Esophagus squamous epithelium (tissue), 5 donors: ENCODE data around the gene LINGO4. TPM values are rescaled to one million over a fixed set of nuclear protein-coding genes. Genes with fewer than 3 reads are reported as not detected.
"Not testable (repeated sequence)": the region's sequence is repeated elsewhere in the genome, so short reads cannot be mapped to it uniquely, and the experiment has no call there.

Source experiments
- DNase-seq: peaks from one replicate; lab custom pipeline; 2025; lab: John Stamatoyannopoulos, UW
- H3K27ac ChIP-seq, 4 donors: fragments of 200-600 bp; sonication (generic); one replicate each; pipeline ENCODE4 v1.5.1; 2016 to 2019; ENCODE audit warnings: mild to moderate bottlenecking in 1 of 4
- H3K27me3 ChIP-seq, 4 donors: fragments of 200-600 bp; sonication (generic); 1 replicate in 3 of 4; 2 replicates in 1 of 4; pipeline versions ENCODE4 v1.5.1 to v1.6.0; 2017 to 2021; ENCODE audit warnings: antibody characterized with exemption in 1 of 4
- H3K36me3 ChIP-seq, 3 donors: fragments of 200-600 bp; sonication (generic); one replicate each; pipeline ENCODE4 v1.5.1; 2016 to 2019
- H3K4me1 ChIP-seq, 3 donors: fragments of 200-600 bp; sonication (generic); one replicate each; pipeline ENCODE4 v1.5.1; 2017 to 2019
- H3K4me3 ChIP-seq, 4 donors: fragments of 200-600 bp; sonication (generic); 1 replicate in 3 of 4; 2 replicates in 1 of 4; pipeline ENCODE4 v1.5.1; 2016 to 2019; ENCODE audit warnings: mild to moderate bottlenecking in 2 of 4, moderate library complexity in 1 of 4
- H3K9me3 ChIP-seq, 3 donors: fragments of 200-600 bp; sonication (generic); one replicate each; pipeline ENCODE4 v1.5.1; 2016 to 2019
- POLR2A ChIP-seq, 4 donors: fragments of 450-650 bp; IDR thresholded peaks; one replicate each; pipeline ENCODE4 v1.6.1; 2017; ENCODE audit warnings: antibody characterized with exemption in 4 of 4, mild to moderate bottlenecking in 4 of 4, moderate library complexity in 3 of 4
- WGBS, 2 donors: methylation state at CpG; one replicate each; pipeline ENCODE4 v1.1.5; 2018; 5-methylcytosine and 5-hydroxymethylcytosine counted together
- intact Hi-C: fragments of 100-400 bp; cut with DNase I; formaldehyde crosslinking; loops from one replicate; pipeline ENCODE4 v1.15.0; 2022
- total RNA-seq, 4 donors: library from RNA; depleted of rRNA; stranded (reverse); fragments of >200 nt; gene quantifications; one replicate each; pipeline ENCODE4 v1.1.0, GENCODE V29; 2016
- TF ChIP-seq, protein P1 (sequence below), 6 experiments: fragments of 450-650 bp in 4 of 6; fragments of 200-600 bp in 2 of 6; sonication (generic) in 2 of 6; IDR thresholded peaks; one replicate each; pipeline ENCODE4 v1.5.1; 2016 to 2019; ENCODE audit warnings: antibody characterized with exemption in 6 of 6, mild to moderate bottlenecking in 4 of 6, moderate library complexity in 4 of 6
- donor health status: DM: yes; HTN: yes; CAD: no.

Gene LINGO4
- total RNA-seq, 4 donors from 2014 or later, result 0.19 TPM; not detected in 3

DNA sequence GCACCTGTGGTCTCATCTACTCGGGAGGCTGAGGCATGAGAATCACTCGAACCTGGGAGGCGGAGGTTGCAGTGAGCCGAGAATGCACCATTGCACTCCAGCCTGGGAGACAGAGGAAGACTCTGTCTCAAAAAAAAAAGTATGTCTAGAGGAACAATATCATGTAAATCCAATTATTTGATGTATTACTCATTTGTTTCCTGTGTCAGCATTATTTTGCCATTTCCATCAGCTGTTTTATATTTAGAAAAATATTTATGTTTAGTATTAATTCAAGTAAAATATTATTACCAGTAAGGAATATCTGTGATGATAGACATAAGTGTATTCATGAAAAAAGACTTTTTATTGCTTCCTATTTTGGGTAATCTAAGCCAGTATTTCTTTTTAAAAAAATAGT lies 27.9 kb downstream of the LINGO4 start:
- no peak overlapping the region for H3K4me3 ChIP-seq
- peaks cover 0 to 49% (median 0%) of the 10 kb centered on the region in 3 donors for H3K36me3 ChIP-seq
- WGBS, 2 donors, result 89 to 100% methylated on average over 4 of the region's 4 CpGs
- no peaks in the 10 kb centered on the region for H3K27me3 ChIP-seq
- TF ChIP-seq, protein P1, sequence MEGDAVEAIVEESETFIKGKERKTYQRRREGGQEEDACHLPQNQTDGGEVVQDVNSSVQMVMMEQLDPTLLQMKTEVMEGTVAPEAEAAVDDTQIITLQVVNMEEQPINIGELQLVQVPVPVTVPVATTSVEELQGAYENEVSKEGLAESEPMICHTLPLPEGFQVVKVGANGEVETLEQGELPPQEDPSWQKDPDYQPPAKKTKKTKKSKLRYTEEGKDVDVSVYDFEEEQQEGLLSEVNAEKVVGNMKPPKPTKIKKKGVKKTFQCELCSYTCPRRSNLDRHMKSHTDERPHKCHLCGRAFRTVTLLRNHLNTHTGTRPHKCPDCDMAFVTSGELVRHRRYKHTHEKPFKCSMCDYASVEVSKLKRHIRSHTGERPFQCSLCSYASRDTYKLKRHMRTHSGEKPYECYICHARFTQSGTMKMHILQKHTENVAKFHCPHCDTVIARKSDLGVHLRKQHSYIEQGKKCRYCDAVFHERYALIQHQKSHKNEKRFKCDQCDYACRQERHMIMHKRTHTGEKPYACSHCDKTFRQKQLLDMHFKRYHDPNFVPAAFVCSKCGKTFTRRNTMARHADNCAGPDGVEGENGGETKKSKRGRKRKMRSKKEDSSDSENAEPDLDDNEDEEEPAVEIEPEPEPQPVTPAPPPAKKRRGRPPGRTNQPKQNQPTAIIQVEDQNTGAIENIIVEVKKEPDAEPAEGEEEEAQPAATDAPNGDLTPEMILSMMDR (IDR thresholded peaks at IDR 0.05), result no peak
- no peak for TF ChIP-seq POLR2A (IDR thresholded peaks at IDR 0.05)
- no peaks in the 10 kb centered on the region for H3K4me1 ChIP-seq
- intact Hi-C loops, result no loop called here
- H3K9me3 ChIP-seq, result no peaks in the 10 kb centered on the region
- no peak overlapping the region for H3K27ac ChIP-seq
- DNase-seq, result no peak

DNA sequence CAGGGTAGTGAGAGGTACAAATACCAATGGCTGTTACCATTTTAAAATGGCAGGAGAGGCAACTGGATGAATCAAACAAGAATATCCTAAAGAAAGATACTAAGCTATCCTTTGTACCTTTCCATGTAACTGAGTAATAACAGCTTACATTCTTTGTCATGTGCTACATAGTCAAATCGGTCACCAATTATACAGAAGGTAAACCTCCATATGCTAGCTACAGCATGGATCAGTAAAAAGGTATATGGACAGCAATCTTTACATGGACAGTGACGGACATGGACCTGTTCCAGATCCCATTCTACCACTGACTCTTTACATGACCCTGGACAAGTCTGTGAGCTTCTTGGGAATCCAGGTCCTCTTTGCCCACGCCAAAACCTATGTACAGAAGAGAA lies 28.6 kb downstream of the LINGO4 start:
- Histone ChIP-seq H3K9me3 (no peaks in the 10 kb centered on the region), H3K27me3 (no peaks in the 10 kb centered on the region), H3K4me1 (no peaks in the 10 kb centered on the region), H3K27ac (no peak overlapping the region), H3K4me3 (no peak overlapping the region), H3K36me3 (peaks cover 0 to 49% (median 0%) of the 10 kb centered on the region in 3 donors)
- intact Hi-C loops, result no loop called here
- TF ChIP-seq, protein P1 (IDR thresholded peaks at IDR 0.05), result no peak
- TF ChIP-seq POLR2A (IDR thresholded peaks at IDR 0.05), result no peak
- 78 to 98% methylated on average over 3 of the region's 3 CpGs for WGBS, 2 donors
- no peak for DNase-seq

DNA sequence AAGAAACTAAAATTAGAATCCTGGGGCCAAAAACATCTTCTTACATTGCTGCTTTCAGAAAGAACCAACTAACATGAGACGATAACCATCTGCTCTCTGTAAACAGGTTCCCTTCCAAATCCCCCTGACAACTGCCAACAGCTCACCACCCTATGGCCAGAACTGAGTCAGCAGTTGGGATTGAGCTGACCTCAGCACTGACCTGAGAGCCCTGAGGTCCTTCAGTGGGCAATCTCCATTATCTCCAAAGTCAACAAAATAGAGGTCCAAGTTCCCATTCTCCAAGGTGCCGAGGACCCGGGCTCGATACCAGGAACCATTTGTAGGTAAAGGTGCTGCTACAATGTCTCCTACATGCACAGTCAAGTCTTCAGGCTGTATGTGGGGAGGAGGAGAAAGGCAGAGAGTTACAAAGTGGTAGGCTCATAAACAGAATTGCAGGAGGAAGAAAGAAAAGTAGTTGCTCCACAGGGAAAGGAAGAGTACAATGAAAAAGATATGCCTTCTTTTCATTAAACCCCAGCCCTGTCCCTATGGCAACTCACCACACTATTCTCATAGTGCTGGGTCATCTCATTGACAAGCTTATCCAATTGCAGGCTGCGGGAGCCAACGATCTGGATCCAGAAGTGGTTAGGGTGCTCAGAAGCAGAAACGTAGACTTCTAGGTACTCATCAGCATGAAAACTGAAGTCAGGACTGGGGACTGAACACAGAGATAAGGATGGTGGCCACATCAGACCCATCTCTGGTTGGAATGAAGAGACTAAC lies 29.1 kb downstream of the LINGO4 start:
- Histone ChIP-seq H3K36me3 (peaks cover 0 to 49% (median 0%) of the 10 kb centered on the region in 3 donors), H3K27ac (no peak overlapping the region), H3K9me3 (no peaks in the 10 kb centered on the region), H3K4me3 (no peak overlapping the region), H3K4me1 (no peaks in the 10 kb centered on the region), H3K27me3 (no peaks in the 10 kb centered on the region)
- 92 to 93% methylated on average over 7 of the region's 7 CpGs for WGBS, 2 donors
- DNase-seq, result no peak
- TF ChIP-seq, protein P1 (IDR thresholded peaks at IDR 0.05), result no peak
- intact Hi-C loops, result no loop called here

DNA sequence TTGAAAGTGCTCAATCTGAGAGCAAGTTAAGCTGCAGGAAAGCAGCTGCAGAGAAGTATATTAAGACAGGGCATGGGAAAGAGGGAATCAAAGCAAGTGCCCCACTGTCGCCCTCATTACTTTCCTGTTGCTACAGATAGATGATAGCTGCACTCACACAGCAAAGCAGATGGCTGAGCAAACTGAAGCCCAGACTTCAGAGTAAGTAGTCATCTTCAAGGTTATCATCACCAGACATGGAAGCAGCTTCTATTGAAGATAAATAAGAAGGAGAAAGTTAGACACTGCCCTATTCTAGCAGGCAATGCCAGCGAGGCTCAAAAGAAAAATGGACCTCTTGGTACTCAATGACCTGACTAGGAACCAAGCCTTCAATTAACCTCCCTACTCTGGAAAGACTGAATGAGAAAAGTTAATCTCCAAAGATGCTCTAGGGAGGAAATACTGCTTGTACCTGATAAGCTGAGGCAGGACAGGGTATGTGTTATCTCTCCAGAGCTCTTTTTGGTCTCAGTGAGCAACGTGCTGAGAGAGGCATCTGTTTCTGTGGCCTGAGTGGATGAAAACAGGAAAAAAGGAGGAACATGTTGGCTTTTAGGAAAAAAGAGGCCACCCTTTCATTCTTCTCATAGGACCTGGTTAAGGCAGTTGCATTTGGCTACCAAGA lies 30.8 kb downstream of the LINGO4 start:
- Histone ChIP-seq H3K9me3 (no peaks in the 10 kb centered on the region), H3K36me3 (peaks cover 0 to 47% (median 0%) of the 10 kb centered on the region in 3 donors), H3K27me3 (no peaks in the 10 kb centered on the region), H3K4me1 (no peaks in the 10 kb centered on the region), H3K27ac (no peak overlapping the region), H3K4me3 (no peak overlapping the region)
- DNase-seq, result no peak
- no peak for TF ChIP-seq POLR2A (IDR thresholded peaks at IDR 0.05)
- TF ChIP-seq, protein P1 (IDR thresholded peaks at IDR 0.05), result no peak
- WGBS, 2 donors, result 59 to 81% methylated on average over 3 of the region's 3 CpGs
- intact Hi-C loops, result no loop called here

DNA sequence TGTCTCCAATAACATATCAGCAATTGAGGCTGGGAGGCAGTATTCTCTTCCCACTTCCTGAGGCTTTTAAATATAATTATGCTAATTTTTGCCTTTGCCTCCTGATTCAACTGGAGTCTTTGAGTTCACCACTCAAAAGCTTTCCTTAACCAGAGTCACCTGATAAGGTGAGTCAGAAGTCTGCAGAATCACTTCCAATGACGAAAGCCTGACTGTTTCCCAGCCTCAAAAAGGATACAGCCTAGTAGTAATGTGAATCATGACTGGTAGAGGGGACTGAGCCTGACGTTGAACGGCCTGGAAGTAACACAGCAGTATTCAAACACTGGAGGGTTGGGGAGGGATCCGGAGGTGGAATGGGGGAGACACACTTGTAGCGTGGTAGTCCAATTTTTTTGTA lies 31.5 kb downstream of the LINGO4 start:
- WGBS, 2 donors, result 38 to 46% methylated on average over 5 of the region's 5 CpGs
- Histone ChIP-seq H3K9me3 (no peaks in the 10 kb centered on the region), H3K4me1 (no peaks in the 10 kb centered on the region), H3K4me3 (no peak overlapping the region), H3K36me3 (peaks cover 0 to 41% (median 0%) of the 10 kb centered on the region in 3 donors), H3K27ac (no peak overlapping the region), H3K27me3 (no peaks in the 10 kb centered on the region)
- no peak for DNase-seq
- TF ChIP-seq POLR2A (IDR thresholded peaks at IDR 0.05), result no peak
- TF ChIP-seq, protein P1 (IDR thresholded peaks at IDR 0.05), result no peak
- intact Hi-C loops, result no loop called here

DNA sequence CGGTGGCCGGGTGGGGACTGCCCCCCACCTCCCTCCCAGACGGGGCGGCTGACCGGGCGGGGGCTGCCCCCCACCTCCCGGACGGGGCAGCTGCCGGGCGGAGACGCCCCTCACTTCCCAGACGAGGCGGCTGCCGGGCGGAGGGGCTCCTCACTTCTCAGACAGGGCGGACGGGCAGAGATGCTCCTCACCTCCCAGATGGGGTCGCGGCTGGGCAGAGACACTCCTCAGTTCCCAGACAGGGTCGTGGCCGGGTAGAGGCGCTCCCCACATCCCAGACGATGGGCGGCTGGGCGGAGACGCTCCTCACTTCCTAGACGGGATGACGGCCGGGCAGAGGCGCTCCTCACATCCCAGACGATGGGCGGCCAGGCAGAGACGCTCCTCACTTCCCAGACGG lies 35.9 kb downstream of the LINGO4 start:
- H3K27me3 ChIP-seq, H3K36me3 ChIP-seq, H3K9me3 ChIP-seq, DNase-seq, intact Hi-C loops, H3K4me3 ChIP-seq, H3K27ac ChIP-seq, H3K4me1 ChIP-seq: not testable (repeated sequence)
- WGBS, 2 donors, result no CpG with 5 or more reads among the region's 34 CpGs

DNA sequence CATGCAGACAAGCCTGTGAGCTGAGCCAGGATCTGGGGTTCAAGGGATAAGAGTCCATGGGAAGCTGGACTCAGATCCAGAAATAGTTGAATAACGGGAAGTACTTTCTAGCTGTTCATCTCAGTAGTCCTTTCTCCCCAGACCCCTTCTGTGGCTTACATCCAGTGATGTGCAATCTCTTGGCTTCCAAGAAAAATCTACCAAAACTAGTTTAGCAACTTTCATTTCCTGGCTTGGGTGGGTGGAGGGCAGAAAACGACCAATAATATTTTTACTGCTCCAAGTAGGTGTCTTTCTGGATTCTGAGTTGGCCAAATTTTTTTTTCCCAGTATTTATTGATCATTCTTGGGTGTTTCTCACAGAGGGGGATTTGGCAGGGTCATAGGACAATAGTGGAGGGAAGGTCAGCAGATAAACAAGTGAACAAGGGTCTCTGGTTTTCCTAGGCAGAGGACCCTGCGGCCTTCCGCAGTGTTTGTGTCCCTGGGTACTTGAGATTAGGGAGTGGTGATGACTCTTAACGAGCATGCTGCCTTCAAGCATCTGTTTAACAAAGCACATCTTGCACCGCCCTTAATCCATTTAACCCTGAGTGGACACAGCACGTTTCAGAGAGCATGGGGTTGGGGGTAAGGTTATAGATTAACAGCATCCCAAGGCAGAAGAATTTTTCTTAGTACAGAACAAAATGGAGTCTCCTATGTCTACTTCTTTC lies 36.7 kb downstream of the LINGO4 start:
- H3K9me3 ChIP-seq, DNase-seq, intact Hi-C loops, H3K27me3 ChIP-seq, H3K4me3 ChIP-seq, H3K27ac ChIP-seq, H3K36me3 ChIP-seq: not testable (repeated sequence)
- 37 to 38% methylated on average over 2 of the region's 7 CpGs for WGBS, 2 donors
- H3K4me1 ChIP-seq, result peaks cover 7 to 17% (median 8%) of the 10 kb centered on the region in 3 donors
